ENCODE results near the gene SNRK. TPM values are rescaled to one million over a fixed set of nuclear protein-coding genes. Genes with fewer than 3 reads are reported as not detected.

SNRK gene
- total RNA-seq, 1 experiment from 2014 or later = 8.5 TPM

DNA sequence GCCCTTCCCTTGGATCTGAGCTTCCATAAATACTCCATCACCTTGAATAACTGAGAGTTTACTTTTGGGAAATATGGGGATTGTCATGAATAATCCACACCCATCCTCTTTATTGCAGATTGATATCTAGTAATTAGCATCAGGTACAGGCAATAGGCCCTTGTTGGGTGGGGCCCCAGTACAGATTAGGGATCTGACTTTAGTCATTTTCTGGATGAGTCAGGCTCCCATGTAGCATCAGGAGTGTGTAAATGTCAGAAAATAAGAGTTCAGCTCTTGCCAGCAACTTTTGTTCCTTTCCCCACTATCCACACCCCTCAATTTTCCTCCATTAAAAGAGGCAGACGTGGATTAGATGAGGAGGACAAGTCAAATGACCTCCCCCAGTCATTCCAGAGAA, 17.7 kb upstream of the SNRK start:
- no peak for DNase-seq (ENCODE audit: low read depth)

DNA sequence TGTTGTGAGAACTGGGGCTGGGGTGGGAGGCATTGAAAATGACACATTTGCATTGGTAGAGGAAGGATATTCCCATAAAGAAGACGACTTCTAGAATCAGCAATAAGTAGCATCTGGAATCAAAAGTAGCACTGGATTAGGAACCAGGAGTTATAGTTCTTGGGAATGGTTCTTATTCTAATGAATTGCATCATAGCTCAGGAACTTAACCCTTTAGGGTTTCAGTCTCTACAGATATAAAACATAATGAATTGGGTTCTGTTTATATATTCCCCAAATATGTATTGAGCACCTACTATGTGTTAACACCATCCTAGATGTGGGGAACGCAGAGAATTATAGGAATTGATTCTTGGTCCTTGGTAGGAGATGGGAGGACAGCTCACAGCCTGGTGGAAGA, 16.3 kb upstream of the SNRK start:
- no peak for DNase-seq (ENCODE audit: low read depth)

DNA sequence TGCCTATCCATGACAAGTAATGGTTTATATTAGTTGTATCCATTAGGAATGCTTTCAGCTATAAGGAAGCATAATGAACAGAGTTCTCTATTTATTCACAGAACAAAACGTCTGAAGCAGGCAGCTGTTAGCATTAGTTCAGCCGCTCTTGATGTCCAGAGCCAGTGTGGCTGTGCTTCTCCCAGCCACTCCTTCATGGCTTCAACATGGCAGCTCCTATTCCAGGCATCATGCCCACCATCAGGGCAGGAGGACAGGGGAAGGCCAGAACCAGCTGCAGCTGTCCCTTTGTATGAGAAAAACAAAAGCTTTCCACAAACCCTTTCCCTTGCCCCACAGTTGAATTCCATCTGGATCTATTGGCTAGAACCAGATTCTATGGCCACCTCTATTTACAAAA, 12.9 kb upstream of the SNRK start:
- no peak for DNase-seq (ENCODE audit: low read depth)

DNA sequence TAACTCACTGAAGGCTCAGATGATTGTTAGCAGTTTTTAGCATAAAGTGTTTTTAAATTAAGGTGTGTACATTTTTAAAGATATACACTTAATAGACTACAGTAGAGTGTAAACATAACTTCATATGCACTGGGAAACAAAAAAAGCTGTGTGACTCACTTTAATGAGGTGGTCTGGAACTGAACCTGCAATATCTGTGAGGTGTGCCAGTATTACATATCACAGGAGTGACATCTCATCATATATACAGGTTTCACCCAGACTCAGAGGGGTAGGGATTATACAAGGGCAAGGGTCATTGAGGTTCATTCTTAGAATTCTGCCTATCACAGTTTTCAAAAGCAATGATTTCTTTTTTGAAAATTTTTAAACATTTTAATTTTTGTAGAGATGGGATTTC, 7.3 kb upstream of the SNRK start:
- DNase-seq (ENCODE audit: low read depth) = no peak

DNA sequence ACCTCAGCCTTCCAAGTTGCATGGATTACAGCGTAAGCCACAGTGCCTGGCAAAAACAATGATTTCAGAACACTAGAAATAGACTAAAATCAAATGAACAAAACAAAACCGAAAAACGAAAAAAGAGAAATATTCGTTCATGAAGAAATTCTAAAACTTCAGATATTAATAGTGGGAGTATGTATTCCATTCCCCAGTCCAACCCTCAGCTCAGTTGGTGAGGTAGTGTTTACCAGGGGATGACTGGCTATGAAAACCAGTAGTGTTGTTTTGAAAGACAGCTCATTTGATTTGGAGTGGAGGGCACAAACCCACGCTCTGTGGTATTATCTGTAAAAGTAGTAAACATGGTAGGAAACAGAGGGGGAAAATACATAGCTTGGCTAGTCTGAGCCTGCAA, 6.8 kb upstream of the SNRK start:
- DNase-seq (ENCODE audit: low read depth) = no peak

DNA sequence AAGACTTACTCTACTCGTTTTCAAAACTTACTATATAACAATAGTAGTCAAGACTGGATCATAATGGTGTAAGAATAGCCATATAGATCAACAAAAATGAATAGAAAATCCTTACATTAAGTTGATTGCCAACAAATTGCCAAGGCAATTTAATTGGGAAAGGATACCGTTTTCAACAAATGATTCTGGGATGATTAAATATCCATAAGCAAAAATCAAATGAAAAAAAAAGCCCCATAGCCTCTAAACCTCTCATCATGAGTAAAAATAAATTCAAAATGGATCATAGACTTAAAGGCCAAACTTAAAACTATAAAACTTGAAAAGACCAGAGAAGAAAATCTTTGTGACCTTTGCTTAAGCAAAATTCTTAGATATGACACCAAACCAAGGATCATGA, 5.3 kb upstream of the SNRK start:
- no peak for DNase-seq (ENCODE audit: low read depth)

DNA sequence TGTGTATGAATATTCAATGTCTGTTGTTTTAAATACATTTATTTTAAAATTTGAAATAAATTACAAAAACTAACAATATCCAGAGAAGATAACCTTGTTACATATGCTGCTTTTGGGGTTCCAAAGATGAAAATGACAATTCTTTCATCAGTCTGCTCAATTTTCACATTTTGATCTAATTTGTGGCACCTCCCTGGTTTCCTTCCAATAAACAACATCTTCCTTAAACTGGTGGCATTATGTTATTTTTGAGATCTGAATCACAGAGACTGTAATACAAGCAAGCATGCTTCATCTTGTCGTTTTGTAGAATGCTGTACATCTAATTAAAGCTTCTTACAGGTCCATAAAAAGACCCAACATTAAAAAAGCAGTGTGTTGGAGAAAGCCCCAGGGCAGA, 2.2 kb upstream of the SNRK start:
- no peak for DNase-seq (ENCODE audit: low read depth)

DNA sequence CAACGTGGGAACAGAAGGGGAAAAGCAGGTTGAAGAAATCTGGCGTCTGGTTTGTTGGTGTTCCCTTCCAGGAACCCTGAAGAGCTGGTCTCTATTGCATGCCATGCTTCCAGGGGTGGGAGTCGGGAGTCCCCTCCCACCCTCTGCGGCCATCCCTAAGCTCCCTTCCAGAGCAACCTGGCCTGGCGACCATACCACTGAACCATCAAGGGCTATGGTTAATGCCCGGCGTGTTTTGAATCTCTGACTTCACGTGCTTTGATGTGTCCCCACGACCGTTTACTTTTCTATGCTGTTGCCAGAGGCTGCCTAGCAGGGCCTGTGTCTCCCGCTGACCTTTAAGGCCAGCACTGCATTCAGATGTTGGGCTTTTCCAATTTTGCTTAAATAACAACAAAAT, 696 bp upstream of the SNRK start:
- no peak for DNase-seq (ENCODE audit: low read depth)

DNA sequence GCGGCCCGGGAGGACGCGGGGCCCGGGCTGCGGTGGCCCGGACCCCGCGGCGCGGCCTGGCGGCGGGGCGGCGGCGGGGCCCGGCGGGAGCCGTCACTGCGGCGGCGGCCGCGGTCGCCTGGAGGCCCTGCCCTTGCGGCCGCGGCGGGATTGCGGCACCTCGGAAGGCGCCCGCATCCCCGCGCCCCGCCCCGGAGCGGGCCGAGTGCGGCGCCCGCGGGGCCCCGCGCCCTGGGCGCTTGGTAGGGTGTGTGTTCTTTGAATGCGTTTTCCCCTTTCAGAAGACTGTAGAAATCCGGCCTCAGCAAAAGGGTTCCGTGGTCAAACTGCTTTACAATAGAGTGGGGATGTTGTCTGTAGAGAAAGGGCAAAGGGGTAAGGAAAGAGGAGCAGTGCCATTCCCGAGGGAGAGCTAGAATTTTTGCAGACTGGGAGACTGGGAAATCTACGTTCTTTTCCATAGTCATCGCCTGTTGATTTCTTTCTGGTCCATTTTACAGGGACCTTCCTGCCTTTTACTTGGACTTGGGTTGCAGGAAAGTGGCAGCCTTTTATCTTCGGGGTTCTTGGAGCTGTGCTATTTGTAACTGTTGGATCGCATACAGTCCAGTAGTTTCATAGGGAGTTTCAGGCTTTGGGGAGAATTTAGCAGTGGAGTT, 630 bp downstream of the SNRK start:
- DNase-seq (ENCODE audit: low read depth) = peak; percentile 6

DNA sequence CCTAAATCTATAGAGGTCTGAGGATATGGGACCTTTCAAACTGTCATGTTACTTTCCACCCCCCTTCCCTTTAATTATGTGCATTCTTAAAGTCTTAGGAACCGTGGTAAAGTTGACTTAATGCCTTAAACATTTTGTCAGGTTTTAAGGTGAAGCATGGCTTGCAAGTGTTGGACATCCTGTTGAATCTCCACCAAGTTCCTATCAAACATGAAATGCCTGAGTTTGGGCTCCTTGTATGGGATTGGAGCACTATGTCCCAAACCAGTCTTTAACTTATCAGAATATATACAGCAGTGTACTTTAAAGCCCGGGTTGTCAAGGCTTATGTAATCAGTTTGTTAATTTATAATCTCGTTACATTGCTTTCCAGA, 1.1 kb downstream of the SNRK start:
- DNase-seq (ENCODE audit: low read depth) = no peak

DNA sequence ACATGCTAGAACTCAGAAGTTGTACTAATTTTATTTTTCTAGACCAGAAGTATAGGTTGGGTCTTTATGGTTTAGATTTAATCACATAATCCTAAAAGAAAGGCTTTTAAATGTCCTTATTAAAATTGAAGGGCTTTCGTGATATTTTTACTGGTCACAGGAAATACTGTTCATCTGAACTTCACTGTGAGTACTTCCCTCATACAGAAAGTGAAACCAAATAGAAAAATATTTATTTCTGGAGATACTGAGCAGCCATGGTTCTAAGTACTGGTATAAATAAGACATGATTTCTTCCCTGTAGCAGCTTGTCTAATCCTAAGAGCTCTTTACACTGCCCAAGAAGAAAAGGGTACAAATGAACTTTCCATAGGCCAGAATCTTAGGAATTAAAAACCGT, 2.0 kb downstream of the SNRK start:
- no peak for DNase-seq (ENCODE audit: low read depth)

DNA sequence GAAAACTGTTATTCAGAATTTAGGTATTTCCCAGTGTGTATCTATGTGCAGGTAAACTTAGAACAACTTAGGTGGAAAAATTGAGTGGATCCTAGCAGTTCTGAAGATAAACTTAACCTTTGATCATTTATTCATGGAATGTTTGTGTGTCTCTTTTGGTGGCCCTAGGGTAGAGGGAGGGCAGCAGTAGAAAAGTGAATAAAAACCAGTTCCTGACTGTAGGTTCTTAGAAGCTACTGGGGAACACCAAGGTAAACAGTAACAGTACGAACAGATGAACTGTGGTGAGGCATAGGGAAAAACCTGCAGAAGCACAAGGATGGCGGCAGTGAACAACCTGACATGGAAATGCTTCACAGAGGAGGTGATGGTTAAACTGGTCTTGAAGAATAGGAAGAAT, 2.5 kb downstream of the SNRK start:
- no peak for DNase-seq (ENCODE audit: low read depth)

DNA sequence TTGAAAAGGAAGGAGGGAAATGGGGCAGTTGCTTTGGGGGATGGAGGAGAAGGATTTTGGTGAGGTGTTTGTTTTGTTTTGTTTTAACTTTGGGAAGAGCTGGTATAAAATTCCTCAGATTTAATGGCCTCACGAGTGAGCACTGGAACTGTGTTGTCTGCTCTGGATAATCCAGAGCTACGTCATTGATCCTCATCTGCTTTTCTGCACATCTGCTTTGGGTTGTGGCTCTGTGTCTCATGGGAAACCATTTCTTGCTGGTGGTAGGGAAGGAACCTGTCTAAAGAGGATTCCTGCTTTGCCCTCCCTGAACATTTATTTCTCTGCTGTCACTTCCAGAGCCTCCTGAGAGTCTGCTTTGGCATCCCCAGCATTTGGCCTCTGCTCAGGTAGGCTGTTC, 3.1 kb downstream of the SNRK start:
- DNase-seq (ENCODE audit: low read depth) = no peak

DNA sequence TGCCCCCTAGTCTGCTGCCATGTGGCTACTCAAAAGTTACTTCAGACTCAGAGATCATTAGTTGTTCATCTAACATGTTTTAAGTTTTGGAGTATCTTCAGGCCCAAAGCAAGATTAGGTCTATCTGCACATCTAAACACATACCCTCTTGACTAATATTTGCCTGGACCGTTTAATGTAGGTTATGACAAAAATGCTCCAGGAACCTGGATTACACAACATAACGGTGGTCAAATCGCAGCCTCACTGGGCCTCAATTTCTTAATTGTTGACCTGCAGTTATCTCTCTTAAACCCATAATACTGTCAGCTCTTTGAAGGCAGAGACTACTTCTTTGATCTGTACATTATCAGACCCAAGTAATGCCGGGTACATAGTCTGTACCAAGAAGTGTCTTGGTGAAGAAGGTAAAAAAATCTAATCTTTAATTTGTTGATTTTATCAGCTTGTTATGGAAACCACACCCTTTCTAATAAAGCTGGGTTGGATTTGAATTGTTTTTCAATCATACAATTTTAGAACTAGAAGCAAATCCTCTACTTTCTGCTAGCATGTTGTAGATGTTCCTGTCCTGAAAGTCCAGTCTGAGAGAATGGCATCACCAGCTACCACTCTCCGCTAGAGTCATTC, 3.6 kb downstream of the SNRK start:
- DNase-seq (ENCODE audit: low read depth) = no peak

DNA sequence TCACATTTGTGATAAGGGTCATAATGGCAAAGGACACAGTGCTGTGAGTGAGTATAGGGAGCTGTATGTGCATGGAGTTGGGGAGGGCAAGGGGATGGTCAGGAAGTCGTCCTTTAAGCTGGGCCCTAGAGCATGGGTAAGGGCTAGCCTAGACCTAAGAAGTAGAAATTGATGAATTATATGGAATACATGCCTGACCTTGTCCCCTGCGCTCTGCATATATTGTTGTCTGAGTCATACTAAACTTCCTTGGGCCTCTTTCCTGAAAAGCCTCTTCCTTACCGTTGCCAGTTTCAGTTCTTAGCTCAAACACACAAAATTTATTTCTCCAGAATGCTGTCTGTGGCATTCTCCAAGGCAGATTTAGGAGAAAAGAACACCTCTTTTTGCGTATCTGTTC, 4.6 kb downstream of the SNRK start:
- no peak for DNase-seq (ENCODE audit: low read depth)

DNA sequence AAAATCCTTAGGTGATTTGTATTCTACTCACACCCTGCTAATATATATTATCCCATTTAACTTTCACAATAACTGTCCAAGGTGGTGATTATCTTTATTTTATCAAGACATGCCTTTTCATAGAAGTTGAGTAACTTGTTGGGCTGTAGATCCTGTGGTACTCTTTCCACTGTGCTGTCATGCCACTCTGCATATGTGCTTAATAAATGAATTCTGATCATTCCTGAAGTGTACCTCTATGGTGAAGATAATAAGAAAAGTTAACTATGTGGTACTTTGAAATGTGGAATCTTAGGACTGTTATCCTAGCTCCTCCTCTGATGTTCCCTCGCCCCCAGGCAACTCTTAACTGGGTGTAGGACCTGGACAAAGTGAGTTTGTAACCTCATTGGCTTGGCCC, 5.2 kb downstream of the SNRK start:
- no peak for DNase-seq (ENCODE audit: low read depth)

DNA sequence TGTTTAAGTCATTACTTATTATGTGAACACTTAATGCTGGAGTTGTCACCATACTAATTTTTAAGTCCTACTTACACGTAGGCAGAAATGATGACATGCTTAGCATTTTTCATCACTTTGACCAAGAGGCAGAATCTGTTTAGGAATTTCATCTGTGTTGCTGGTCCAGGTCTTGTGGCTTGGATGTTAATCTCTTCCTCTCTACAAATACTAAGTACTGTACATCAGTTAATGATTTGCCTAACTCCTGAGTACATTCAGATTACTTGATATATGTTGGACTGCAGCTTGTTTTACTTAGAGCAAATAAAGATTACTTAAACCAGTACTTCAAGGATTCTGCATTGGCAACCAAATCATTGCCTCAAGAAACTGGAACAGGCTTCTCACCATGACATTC, 8.6 kb downstream of the SNRK start:
- no peak for DNase-seq (ENCODE audit: low read depth)

DNA sequence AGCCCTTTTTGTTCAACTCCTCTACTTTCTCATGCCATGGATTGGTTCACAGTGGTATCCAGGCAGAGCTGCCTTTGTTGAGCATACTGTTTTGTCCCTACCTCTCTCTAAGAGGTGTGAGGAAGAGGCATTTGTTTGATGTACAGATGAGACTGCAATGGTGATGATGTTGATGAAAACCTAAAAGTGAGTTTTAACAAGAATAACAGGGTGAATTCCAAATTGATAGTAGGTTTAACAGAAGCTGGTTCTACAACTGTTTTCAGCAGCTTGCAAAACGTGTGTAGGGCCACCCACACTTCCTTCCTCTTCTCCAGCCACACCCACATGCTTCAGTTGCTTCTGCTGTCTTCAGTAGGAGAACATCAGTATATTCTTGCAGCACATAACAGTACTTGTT, 10.2 kb downstream of the SNRK start:
- DNase-seq (ENCODE audit: low read depth) = no peak

DNA sequence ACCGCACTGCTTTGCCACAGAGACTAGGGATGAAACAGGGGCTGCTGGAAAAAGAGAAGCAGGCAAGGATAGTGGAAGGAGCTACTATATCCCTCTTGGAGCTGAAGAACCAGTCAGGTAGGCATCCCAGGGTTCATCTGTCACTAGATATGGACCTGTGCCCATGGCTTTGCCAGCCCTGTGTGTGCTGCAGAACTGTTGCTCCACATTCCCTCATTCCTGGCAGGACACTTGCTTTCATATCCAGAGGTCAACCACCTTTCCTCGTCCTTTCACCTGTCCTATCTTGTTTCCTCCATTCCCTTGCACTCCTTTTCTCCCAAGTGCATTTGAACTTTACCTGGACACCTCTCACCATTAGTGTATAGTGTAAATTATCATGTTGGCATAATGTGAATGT, 12.0 kb downstream of the SNRK start:
- DNase-seq (ENCODE audit: low read depth) = no peak

DNA sequence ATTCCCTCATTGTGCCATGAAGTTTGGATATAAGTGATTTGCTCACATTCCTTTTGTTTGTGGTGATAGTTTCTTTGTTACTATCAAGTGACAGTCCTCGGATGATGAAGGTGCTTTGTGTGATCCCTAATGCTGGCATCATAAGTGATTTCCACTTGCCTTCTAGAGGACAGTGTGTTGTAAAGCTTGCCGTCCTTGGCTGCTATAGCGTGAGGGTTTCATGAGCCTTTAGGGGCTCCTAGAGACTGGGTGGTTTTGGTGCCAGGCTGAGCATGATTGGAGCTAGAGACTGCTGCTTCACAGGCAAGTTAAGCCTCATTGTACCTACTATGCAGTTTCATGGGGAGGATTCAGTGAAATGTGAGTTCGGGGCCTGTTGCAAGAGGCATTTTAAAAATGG, 12.4 kb downstream of the SNRK start:
- no peak for DNase-seq (ENCODE audit: low read depth)

DNA sequence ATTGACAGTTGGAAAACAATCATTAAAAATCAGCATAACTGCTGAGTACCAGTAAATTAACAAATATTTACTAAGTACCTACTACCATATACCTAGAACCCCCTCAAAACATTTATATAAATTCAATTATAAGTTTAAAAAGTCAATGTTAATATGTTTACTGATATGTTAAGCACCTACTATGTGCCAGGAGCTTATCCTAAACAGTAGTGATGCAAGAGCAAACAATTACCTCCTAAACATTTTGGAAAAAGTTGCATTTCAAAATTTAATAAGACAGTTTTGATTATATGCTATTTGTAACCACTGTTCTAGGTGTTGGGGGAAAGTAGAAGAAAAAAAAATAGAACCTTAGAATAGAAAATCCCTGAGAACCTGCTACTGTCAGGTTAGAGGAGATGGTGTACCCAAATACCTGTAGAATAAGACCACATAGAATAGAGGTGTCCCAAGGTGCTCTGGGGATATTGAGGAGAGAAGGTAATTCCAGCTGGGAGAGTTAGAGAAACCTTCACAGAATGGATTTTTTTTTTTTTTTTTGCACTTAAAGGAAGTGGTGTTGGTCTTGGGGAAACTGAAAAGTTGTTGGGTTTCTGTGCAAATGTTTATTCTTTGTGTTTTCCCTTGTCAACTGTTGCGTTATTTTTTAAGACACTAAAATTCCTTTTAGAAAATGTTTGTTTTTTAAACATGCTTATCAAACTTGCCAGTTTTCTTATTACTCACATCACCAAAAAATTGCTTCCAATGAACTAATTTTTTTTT, 16.0 kb downstream of the SNRK start:
- DNase-seq (ENCODE audit: low read depth) = no peak

DNA sequence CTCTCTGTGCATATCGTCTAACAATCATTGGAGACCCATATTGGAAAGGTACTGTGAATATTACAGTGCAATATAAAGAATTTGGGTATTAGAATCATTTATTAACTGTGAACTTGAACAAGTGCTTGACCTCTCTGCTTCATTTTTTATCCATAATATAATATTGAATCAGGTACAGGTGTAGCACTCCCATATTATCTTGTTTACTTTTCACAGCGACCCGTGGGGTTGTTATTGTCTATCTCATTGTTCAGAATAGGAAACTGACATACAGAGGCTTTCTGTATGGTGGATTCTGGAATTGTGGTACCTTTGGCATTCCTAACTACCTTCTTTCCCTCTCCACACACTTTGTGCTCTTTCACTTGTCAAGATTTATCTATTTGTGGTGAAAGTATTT, 17.8 kb downstream of the SNRK start:
- no peak for DNase-seq (ENCODE audit: low read depth)

DNA sequence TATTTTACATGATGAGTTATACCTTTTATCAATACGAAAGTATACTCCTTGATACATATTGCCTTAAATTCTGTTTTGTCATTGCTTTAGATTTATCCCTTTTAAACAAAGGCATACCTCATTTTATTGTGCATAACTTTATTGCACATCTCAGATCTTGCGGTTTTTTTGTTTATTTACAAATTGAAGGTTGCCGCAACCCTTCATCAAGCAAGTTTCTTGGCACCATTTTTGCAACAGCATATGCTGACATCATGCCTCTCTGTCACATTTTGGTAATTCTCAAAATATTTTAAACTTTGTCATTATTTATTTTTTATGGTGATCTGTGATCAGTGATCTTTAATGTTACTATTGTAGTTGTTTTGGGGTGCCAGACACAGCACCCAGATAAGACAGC, 20.9 kb downstream of the SNRK start:
- DNase-seq (ENCODE audit: low read depth) = no peak

DNA sequence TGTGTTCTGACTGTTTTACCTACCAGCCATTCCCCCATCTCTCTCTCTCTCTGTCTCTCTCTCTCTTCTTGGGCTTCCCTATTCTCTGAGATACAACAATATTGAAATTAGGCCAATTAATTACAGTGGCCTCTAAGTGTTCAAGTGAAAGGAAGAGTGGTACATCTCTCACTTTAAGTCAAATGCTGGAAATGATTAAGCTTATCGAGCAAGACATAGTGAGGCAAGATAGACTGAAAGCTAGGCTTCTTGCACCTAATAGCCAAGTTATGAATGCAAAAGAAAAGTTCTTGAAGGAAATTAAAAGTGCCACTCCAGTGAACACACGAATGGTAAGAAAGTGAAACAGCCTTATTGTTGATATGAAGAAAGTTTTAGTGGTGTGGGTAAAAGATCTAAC, 21.3 kb downstream of the SNRK start:
- DNase-seq (ENCODE audit: low read depth) = no peak

Measured in Daoy (cell line).